Gastroesophageal sphincter (tissue), 4 donors: Measurements from ENCODE around the gene TTLL6. TPM values are rescaled to one million over a fixed set of nuclear protein-coding genes. Genes with fewer than 3 reads are reported as not detected.

ENCODE experiments used
- ATAC-seq: fragments of 150-250 bp; one replicate; pipeline ENCODE4 v1.9.1; 2016; ENCODE audit warnings: mild to moderate bottlenecking, moderate library complexity
- H3K27ac ChIP-seq, 4 donors: fragments of 200-600 bp; sonication (generic) in 3 of 4; 1 replicate in 3 of 4; 2 replicates in 1 of 4; pipeline ENCODE4 v1.5.1; 2016 to 2019
- H3K27me3 ChIP-seq: fragments of 200-600 bp; sonication (generic); one replicate; pipeline ENCODE4 v1.5.1; 2019
- H3K36me3 ChIP-seq, 2 donors: fragments of 200-600 bp; sonication (generic); one replicate each; pipeline ENCODE4 v1.5.1; 2019; ENCODE audit warnings: control low read depth in 1 of 2
- H3K4me1 ChIP-seq, 3 donors: fragments of 200-600 bp; sonication (generic); 1 replicate in 2 of 3; 2 replicates in 1 of 3; pipeline ENCODE4 v1.5.1; 2016 to 2019; ENCODE audit warnings: control low read depth in 2 of 3
- H3K4me3 ChIP-seq, 2 donors: fragments of 200-600 bp; sonication (generic); one replicate each; pipeline ENCODE4 v1.5.1; 2019; ENCODE audit warnings: mild to moderate bottlenecking in 1 of 2, moderate library complexity in 1 of 2
- H3K9me3 ChIP-seq, 3 donors: fragments of 200-600 bp; sonication (generic); one replicate each; pipeline ENCODE4 v1.5.1; 2017 to 2019; ENCODE audit warnings: control low read depth in 2 of 3
- EP300 ChIP-seq: sonication (generic); formaldehyde crosslinking; IDR thresholded peaks from one replicate; pipeline ENCODE4 v1.6.1; 2017; ENCODE audit warnings: antibody characterized with exemption, mild to moderate bottlenecking
- POLR2A ChIP-seq, 2 donors: fragments of 450-650 bp; IDR thresholded peaks; one replicate each; pipeline ENCODE4 v1.6.1; 2017; ENCODE audit warnings: antibody characterized with exemption in 2 of 2, mild to moderate bottlenecking in 2 of 2, moderate library complexity in 1 of 2
- POLR2AphosphoS5 ChIP-seq: sonication (generic); formaldehyde crosslinking; IDR thresholded peaks from one replicate; pipeline ENCODE4 v1.6.1; 2017; ENCODE audit warnings: antibody characterized with exemption
- WGBS, 2 donors: methylation state at CpG; one replicate each; pipeline ENCODE4 v1.1.5; 2018; ENCODE audit warnings: low coverage in 1 of 2; 5-methylcytosine and 5-hydroxymethylcytosine counted together
- total RNA-seq, 4 donors: library from RNA; depleted of rRNA; stranded (reverse); fragments of >200 nt; gene quantifications; one replicate each; pipeline ENCODE4 v1.1.0, GENCODE V29; 2016
- TF ChIP-seq, protein P1 (sequence below), 4 experiments: fragments of 200-600 bp in 2 of 4; fragments of 450-650 bp in 2 of 4; sonication (generic) in 1 of 4; IDR thresholded peaks; one replicate each; pipeline ENCODE4 v1.5.1; 2017 to 2019; ENCODE audit warnings: antibody characterized with exemption in 4 of 4, mild to moderate bottlenecking in 2 of 4, moderate library complexity in 2 of 4

Gene TTLL6
- total RNA-seq, 4 donors from 2014 or later = not detected

DNA sequence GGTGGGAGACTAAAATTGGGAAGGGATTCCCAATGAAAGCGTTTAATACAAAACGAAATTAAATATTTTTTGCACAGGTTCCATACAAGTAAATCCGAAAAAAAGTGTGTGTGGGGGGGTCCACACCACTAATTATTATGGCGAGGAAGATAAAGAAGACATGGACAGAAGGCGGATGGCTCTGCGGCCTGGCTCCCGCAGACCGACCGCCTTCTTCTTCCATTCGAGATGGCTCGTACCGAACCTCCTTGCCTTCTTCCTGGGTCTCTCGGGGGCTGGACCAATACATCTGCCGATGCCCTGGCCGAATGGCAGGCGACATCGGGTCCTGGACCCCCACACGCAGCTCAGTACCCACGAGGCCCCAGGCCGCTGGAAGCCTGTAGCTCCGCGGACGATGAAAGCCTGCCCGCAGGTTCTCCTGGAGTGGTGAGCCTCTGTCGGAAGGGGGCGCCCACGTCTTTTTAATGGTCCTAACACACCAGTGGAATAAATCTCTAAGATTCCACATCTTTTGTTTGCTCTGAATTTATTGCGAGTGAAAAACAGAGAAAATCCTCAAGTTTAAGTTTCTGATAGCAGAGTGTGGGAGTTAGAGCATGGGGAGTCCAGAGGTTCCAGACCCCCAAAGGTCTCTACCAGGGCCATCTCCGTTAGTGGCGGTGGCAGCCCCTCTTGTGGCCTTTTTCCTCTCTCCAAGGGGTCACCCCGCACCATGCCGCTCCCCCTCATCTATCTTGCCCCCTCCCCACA, 92.6 kb downstream of the TTLL6 start:
- TF ChIP-seq POLR2AphosphoS5 (no peak), POLR2A (IDR thresholded peaks at IDR 0.05) (no peak), EP300 (no peak)
- TF ChIP-seq, protein P1, sequence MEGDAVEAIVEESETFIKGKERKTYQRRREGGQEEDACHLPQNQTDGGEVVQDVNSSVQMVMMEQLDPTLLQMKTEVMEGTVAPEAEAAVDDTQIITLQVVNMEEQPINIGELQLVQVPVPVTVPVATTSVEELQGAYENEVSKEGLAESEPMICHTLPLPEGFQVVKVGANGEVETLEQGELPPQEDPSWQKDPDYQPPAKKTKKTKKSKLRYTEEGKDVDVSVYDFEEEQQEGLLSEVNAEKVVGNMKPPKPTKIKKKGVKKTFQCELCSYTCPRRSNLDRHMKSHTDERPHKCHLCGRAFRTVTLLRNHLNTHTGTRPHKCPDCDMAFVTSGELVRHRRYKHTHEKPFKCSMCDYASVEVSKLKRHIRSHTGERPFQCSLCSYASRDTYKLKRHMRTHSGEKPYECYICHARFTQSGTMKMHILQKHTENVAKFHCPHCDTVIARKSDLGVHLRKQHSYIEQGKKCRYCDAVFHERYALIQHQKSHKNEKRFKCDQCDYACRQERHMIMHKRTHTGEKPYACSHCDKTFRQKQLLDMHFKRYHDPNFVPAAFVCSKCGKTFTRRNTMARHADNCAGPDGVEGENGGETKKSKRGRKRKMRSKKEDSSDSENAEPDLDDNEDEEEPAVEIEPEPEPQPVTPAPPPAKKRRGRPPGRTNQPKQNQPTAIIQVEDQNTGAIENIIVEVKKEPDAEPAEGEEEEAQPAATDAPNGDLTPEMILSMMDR (IDR thresholded peaks at IDR 0.05) = peak in 3 of 4 experiments; percentile 66 to 82 (median 75)
- H3K36me3 ChIP-seq = no peaks in the 10 kb centered on the region
- no peak overlapping the region for H3K27ac ChIP-seq
- H3K27me3 ChIP-seq = peaks cover 100% of the 10 kb centered on the region
- 13 to 16% methylated on average over 9 to 22 of the region's 32 CpGs for WGBS, 2 donors
- no peaks in the 10 kb centered on the region for H3K9me3 ChIP-seq
- H3K4me3 ChIP-seq = peak overlapping the region in 1 of 2 donors; percentile 2
- peak; percentile 76 for ATAC-seq
- H3K4me1 ChIP-seq = peaks cover 0 to 52% (median 26%) of the 10 kb centered on the region in 3 donors

DNA sequence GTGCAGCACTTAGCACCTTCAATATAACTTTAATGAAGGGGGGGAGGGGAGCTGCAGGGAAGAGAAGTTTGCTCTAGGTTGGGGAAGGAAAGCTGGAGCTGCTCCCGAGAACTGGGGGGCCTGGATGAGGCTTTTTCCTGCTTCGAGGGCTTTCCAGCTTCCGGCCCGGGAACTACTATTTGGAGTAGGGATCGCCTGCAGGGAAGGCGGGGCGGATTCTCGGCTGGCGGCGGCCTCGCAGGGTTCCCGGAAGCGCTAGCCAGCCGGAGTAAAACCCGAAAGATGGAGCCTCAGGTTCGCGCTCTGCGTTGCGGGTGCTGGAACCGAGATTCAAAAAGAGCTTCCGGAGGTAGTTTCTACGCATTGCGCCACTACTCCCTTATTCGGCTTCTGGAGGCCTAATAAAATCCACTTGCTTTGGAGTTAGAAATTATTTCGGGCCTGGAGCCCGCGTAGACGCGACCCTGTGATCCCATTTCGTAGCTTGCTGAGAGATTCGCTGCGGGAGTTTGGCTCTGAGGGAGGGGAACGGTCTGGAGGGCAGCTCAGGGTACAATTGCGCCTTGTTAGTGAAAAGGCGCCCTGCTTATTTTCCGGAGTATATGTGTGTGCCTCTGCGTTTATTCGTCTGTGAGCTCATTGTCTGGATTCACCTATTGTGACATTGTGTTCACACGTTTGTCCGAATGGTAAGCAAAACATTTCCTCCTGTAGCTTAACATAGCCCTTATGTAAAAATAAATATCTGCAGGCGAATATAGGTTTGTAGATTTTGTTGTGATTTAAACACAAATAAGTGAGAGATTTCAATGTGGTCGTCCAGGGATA, 93.4 kb downstream of the TTLL6 start:
- Histone ChIP-seq H3K27ac (no peak overlapping the region), H3K27me3 (peaks cover 100% of the 10 kb centered on the region), H3K4me1 (peaks cover 0 to 52% (median 28%) of the 10 kb centered on the region in 3 donors), H3K4me3 (no peak overlapping the region), H3K9me3 (no peaks in the 10 kb centered on the region), H3K36me3 (no peaks in the 10 kb centered on the region)
- TF ChIP-seq EP300 = no peak
- 39 to 40% methylated on average over 9 of the region's 42 CpGs for WGBS, 2 donors
- no peak for ATAC-seq

DNA sequence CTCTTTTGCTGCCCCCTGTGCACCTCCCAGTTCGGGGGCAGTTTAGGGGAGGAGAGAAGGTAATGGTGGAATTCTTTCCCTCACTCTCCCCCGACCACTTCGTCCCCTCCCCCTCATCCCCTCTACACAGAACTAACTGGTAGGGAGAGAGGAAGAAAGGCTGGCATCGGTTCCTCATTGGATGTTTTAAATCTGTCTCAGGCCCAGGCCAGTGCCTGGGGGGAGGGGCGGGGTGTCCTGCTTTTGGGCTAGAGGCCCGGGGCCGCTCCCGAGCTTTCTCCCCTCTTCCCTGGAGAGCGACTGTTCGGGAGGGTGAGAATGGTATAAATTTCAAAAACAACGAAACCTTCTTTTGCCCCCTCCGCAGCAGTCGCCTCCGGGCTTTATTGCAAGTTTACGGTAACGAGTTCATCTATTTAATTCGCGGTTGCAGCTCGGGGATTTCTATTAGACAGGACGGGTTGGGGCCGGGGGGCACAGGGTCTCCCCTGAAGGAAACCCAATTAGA, 94.1 kb downstream of the TTLL6 start, which contains the start of gene PRAC2:
TSS of gene PRAC2 (plus strand) at position 271 of the 508 bp plus-strand sequence. CDS start 1,226 bp downstream, outside the sequence.
- 0 to 5% methylated on average over 1 to 4 of the region's 21 CpGs for WGBS, 2 donors
- Histone ChIP-seq H3K27me3 (peaks cover 100% of the 10 kb centered on the region), H3K4me1 (peaks cover 0 to 50% (median 26%) of the 10 kb centered on the region in 3 donors), H3K9me3 (no peaks in the 10 kb centered on the region), H3K27ac (no peak within 1 kb of the TSS), H3K36me3 (no peaks in the 10 kb centered on the region), H3K4me3 (no peak within 1 kb of the TSS)
- TF ChIP-seq POLR2AphosphoS5 = no peak
- no peak for TF ChIP-seq POLR2A (IDR thresholded peaks at IDR 0.05)
- TF ChIP-seq, protein P1 (IDR thresholded peaks at IDR 0.05) = no peak
- TF ChIP-seq EP300 = no peak
- no peak for ATAC-seq

DNA sequence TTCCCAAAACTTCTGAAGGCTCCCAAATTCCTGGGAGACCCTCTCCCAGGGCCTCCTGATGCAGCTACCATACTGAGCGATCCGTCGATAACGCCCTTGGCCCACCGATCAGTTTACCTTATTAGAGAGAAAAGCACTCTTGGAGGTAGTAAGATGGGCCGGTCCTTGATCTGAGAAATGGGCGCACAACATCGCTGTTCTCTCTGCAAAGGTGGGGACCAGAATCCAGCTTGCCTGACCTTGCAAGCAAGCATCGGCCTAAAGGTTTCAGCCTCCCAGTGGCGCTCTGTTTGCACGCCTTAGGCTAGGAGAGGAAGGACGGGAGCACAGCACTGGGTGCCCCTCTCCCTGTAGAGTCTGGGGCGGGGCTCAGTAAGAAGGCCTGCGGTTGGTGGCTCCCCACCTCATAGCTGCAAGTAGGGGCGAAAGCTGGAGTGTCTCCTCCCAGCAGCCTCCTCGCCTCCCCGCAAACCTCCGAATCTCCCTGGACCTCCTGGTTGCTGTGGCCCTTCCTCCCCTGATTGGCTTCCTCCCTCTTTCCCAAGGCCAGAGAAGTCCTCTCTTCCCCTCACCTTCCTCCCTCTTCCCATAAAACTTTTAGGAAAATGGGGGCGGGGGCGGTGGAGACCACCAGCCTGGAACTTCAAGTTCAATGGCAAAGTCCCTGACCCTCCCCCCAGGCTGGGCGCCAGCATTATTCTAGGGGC, 94.7 kb downstream of the TTLL6 start, which contains the start of gene PRAC1:
TSS of gene PRAC1 (minus strand) at position 318 of the 707 bp plus-strand sequence. CDS start at position 192, 126 bp downstream.
- Histone ChIP-seq H3K27ac (no peak within 1 kb of the TSS), H3K4me1 (peaks cover 0 to 49% (median 26%) of the 10 kb centered on the region in 3 donors), H3K36me3 (no peaks in the 10 kb centered on the region), H3K27me3 (peaks cover 100% of the 10 kb centered on the region), H3K4me3 (no peak within 1 kb of the TSS), H3K9me3 (no peaks in the 10 kb centered on the region)
- no peak for ATAC-seq
- TF ChIP-seq EP300 (no peak), POLR2A (IDR thresholded peaks at IDR 0.05) (no peak), POLR2AphosphoS5 (no peak)
- TF ChIP-seq, protein P1 (IDR thresholded peaks at IDR 0.05) = no peak
- WGBS, 2 donors = 13 to 20% methylated on average over 1 to 4 of the region's 21 CpGs

DNA sequence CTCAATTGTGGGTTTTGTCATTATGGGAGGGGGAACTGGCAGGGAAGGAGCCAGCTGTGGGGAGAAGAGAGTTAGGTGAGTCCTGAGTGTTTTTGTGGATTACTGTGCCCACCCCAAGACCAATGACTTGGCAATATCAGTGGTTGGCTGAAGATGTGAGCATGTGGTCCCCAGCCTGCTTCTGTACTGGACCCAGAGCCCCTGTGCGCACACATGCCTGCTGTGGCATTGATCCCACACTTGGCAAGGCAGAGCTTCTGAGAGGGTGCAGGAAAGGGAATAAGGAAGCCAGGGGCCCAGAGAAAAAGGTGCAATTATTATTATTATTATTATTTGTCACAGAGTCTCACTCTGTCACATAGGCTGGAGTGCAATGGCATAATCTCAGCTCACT, 96.0 kb downstream of the TTLL6 start:
- H3K9me3 ChIP-seq = no peaks in the 10 kb centered on the region
- H3K27ac ChIP-seq = no peak overlapping the region
- TF ChIP-seq EP300 = no peak
- no peak for TF ChIP-seq POLR2A (IDR thresholded peaks at IDR 0.05)
- TF ChIP-seq, protein P1 (IDR thresholded peaks at IDR 0.05) = no peak
- TF ChIP-seq POLR2AphosphoS5 = no peak
- no peaks in the 10 kb centered on the region for H3K36me3 ChIP-seq
- WGBS, 2 donors = 100% methylated on average over 1 of the region's 1 CpG; no CpG with 5 or more reads in 1 of the 2 donors
- ATAC-seq = no peak
- peaks cover 0 to 49% (median 26%) of the 10 kb centered on the region in 3 donors for H3K4me1 ChIP-seq
- H3K4me3 ChIP-seq = no peak overlapping the region
- peaks cover 100% of the 10 kb centered on the region for H3K27me3 ChIP-seq
